ENCODE results near the gene BTNL9.
"Not testable (repeated sequence)": the region's sequence is repeated elsewhere in the genome, so short reads cannot be mapped to it uniquely, and the experiment has no call there.

DNA sequence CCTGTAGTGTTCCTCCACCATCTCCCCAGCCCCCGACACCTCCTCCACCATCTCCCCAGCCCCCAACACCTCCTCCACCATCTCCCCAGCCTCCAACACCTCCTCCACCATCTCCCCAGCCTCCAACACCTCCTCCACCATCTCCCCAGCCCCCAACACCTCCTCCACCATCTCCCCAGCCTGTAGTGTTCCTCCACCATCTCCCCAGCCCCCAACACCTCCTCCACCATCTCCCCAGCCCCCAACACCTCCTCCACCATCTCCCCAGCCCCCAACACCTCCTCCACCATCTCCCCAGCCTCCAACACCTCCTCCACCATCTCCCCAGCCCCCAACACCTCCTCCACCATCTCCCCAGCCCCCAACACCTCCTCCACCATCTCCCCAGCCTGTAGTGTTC lies 5.8 kb downstream of the BTNL9 start:
- not testable (repeated sequence) for TF ChIP-seq FOSL2 (IDR thresholded peaks at IDR 0.05; ENCODE audit: borderline replicate concordance, low read depth); MXI1 (IDR thresholded peaks at IDR 0.05; ENCODE audit: low read depth, low read length); CTCF (IDR thresholded peaks at IDR 0.05); POLR2AphosphoS5 (IDR thresholded peaks at IDR 0.05; ENCODE audit: low read depth, low read length); EZH2phosphoT487 (IDR thresholded peaks at IDR 0.05; ENCODE audit: borderline replicate concordance, low read depth)
- TF ChIP-seq, protein P1, sequence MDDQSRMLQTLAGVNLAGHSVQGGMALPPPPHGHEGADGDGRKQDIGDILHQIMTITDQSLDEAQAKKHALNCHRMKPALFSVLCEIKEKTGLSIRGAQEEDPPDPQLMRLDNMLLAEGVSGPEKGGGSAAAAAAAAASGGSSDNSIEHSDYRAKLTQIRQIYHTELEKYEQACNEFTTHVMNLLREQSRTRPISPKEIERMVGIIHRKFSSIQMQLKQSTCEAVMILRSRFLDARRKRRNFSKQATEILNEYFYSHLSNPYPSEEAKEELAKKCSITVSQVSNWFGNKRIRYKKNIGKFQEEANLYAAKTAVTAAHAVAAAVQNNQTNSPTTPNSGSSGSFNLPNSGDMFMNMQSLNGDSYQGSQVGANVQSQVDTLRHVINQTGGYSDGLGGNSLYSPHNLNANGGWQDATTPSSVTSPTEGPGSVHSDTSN (IDR thresholded peaks at IDR 0.05) = not testable (repeated sequence)

All from SK-N-SH (cell line).